ENCODE data around the gene DOP1A. TPM values are rescaled to one million over a fixed set of nuclear protein-coding genes. Genes with fewer than 3 reads are reported as not detected.

DOP1A gene
- total and polyA plus RNA-seq, 2 of the 13 experiments (the other 11 are each of a cell fraction or from before 2014, with no cell fraction given): 5.2 to 16.7 TPM

- no peak for TF ChIP-seq ZNF564 (CRISPR knock-in tag; IDR thresholded peaks at IDR 0.05)
- TF ChIP-seq STAT6 (CRISPR knock-in tag; IDR thresholded peaks at IDR 0.05; ENCODE audit: borderline replicate concordance): no peak; the same call in 1 of the 2 replicates
- TF ChIP-seq RFX3 (CRISPR knock-in tag; IDR thresholded peaks at IDR 0.05): peak; percentile 20; the same call in 1 of the 2 replicates
- no peak for TF ChIP-seq LBX2 (CRISPR knock-in tag; IDR thresholded peaks at IDR 0.05; ENCODE audit: borderline replicate concordance)
- TF ChIP-seq ZFP91 (CRISPR knock-in tag; IDR thresholded peaks at IDR 0.05; ENCODE audit: borderline replicate concordance): peak; percentile 93
- TF ChIP-seq ZFY (CRISPR knock-in tag; IDR thresholded peaks at IDR 0.05): peak; percentile 97
- TF ChIP-seq HNRNPLL (IDR thresholded peaks at IDR 0.05; ENCODE audit: low read depth, low read length, poor library complexity, severe bottlenecking): peak; percentile 95
- TF ChIP-seq HOXD1 (CRISPR knock-in tag; IDR thresholded peaks at IDR 0.05): 0 out of 2 replicates have a peak, but pooled peaks have one; percentile 21
- TF ChIP-seq ZSCAN29 (CRISPR knock-in tag; conservative IDR thresholded peaks at IDR 0.05): peak; percentile 58; the same call in 1 of the 2 replicates
- TF ChIP-seq ZFP36 (IDR thresholded peaks at IDR 0.05; ENCODE audit: borderline replicate concordance, low read depth, low read length, partially characterized antibody): no peak
- no peak for TF ChIP-seq ZNF567 (CRISPR knock-in tag; IDR thresholded peaks at IDR 0.05; ENCODE audit: borderline replicate concordance)
- no peak for TF ChIP-seq ZNF296 (CRISPR knock-in tag; conservative IDR thresholded peaks at IDR 0.05)
- no peak for TF ChIP-seq IKZF1 (IDR thresholded peaks at IDR 0.05)
- TF ChIP-seq NFAT5 (CRISPR knock-in tag; IDR thresholded peaks at IDR 0.05): peak; percentile 79
- TF ChIP-seq ZBTB33 (CRISPR knock-in tag; IDR thresholded peaks at IDR 0.05): no peak
These were observed at the start of gene DOP1A (continued) for GRCh38 chr6:83067448-83068439.
